Smooth muscle cell (in vitro differentiated cells): ENCODE data around the gene CD226. TPM values are rescaled to one million over a fixed set of nuclear protein-coding genes. Genes with fewer than 3 reads are reported as not detected.

Experiments
- DNase-seq: peaks from one replicate; lab custom pipeline; 2025; ENCODE audit not compliant: unreplicated experiment; lab: John Stamatoyannopoulos, UW
- H2AFZ ChIP-seq: fragments of 200-600 bp; sonication (generic); 2 replicates; pipeline ENCODE4 v1.6.0; 2016; ENCODE audit warnings: antibody characterized with exemption, low read depth, mild to moderate bottlenecking
- H3F3A ChIP-seq: fragments of 200-600 bp; sonication (generic); 2 replicates; pipeline ENCODE4 v1.6.0; 2017; ENCODE audit warnings: antibody characterized with exemption, low read depth
- H3K27ac ChIP-seq: fragments of 200-600 bp; sonication (generic); 2 replicates; pipeline ENCODE4 v1.5.1; 2016; ENCODE audit warnings: low read depth, mild to moderate bottlenecking
- H3K27me3 ChIP-seq: fragments of 200-600 bp; sonication (generic); 2 replicates; pipeline ENCODE4 v1.6.1; 2016; ENCODE audit warnings: low read depth, mild to moderate bottlenecking
- H3K36me3 ChIP-seq: fragments of 200-600 bp; sonication (generic); 2 replicates; pipeline ENCODE4 v1.5.1; 2016; ENCODE audit warnings: low read depth
- H3K4me1 ChIP-seq: fragments of 200-600 bp; sonication (generic); 2 replicates; pipeline ENCODE4 v1.5.1; 2016; ENCODE audit warnings: low read depth
- H3K4me2 ChIP-seq: fragments of 200-600 bp; sonication (generic); 2 replicates; pipeline ENCODE4 v1.6.0; 2016; ENCODE audit warnings: mild to moderate bottlenecking
- H3K4me3 ChIP-seq: fragments of 200-600 bp; sonication (generic); 2 replicates; pipeline ENCODE4 v1.5.1; 2016; ENCODE audit warnings: mild to moderate bottlenecking
- H3K79me2 ChIP-seq: fragments of 200-600 bp; sonication (generic); 2 replicates; pipeline ENCODE4 v1.6.0; 2016; ENCODE audit warnings: low read depth, mild to moderate bottlenecking
- H3K9ac ChIP-seq: fragments of 200-600 bp; sonication (generic); 2 replicates; pipeline ENCODE4 v1.6.0; 2016; ENCODE audit warnings: low read depth
- H3K9me3 ChIP-seq: fragments of 200-600 bp; sonication (generic); replicated peaks from 2 replicates; pipeline ENCODE4 v1.5.1; 2016; ENCODE audit warnings: low read depth
- H4K20me1 ChIP-seq: fragments of 200-600 bp; sonication (generic); 2 replicates; pipeline ENCODE4 v1.6.0; 2016; ENCODE audit warnings: low read depth
- WGBS: methylation state at CpG from one replicate; pipeline ENCODE4 v1.1.7; 2016; ENCODE audit warnings: low lambda C conversion rate; 5-methylcytosine and 5-hydroxymethylcytosine counted together
- polyA plus RNA-seq: library from polyadenylated mRNA; unstranded; fragments of >200 nt; fragmentation: Nextera tagmentation; extraction: Ambion mirVana; gene quantifications from 2 replicates; pipeline ENCODE4 v1.2.1, GENCODE V29; 2016
- total RNA-seq: library from RNA; depleted of rRNA; stranded (reverse); fragments of >200 nt; gene quantifications from 2 replicates; pipeline ENCODE4 v1.2.3, GENCODE V29; 2014
- TF ChIP-seq, protein P1 (sequence below): fragments of 200-600 bp; sonication (generic); IDR thresholded peaks from 2 replicates; pipeline ENCODE4 v1.5.1; 2017; ENCODE audit warnings: borderline replicate concordance, mild to moderate bottlenecking, antibody characterized with exemption; ENCODE audit not compliant: insufficient read depth, poor library complexity, severe bottlenecking

The CD226 gene
- 0.13 and 0.36 TPM in 2 replicates for total RNA-seq
- 0.02 TPM in 1 of 2 replicates, not detected in the other for polyA plus RNA-seq

DNA sequence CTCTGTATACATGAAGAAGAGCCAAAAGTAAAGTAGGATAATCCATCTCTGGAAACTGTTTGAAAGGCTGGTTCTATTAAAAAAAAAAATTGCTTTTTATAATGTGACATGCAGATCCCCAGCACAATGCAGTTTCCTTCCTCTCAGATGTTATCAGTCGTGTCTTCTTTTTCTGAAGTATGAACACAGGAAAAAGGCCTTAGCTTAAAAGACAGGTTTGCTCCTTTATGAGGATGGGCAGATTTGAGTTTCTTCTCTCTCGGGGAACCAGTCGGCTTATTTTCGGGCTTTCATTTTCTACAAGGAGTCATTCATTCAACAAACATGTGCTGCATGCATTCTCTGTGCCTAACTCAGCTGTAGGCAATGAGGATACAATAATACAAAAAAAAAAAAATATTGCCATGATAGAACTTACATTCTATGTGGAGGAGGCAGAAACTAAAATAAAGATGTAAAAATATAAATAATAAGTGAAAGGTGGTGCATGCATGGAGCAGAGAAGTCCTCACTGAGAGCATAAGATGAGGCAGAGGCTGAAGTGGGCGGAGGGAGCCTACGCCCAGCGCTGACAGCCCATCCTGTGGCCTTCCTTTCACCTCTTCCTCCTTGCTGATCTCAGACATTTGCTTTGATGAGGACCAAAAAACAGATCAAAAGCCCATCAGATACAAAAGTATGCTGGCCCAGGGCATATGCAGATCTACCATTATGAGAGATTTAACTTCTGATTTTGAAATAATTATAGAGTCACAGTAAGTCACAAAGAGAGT is at the start of gene CD226:
Gene CD226 (minus strand): TSS at position 513 of the 773 bp plus-strand sequence. CDS start 467 bp downstream, at position 46.
- Histone ChIP-seq H2AFZ (no peak within 1 kb of the TSS), H3K27ac (no peak within 1 kb of the TSS), H3F3A (no peaks in the 10 kb centered on the region), H3K79me2 (no peaks in the 10 kb centered on the region), H3K9me3 (no peaks in the 10 kb centered on the region), H3K36me3 (no peaks in the 10 kb centered on the region), H3K4me1 (no peaks in the 10 kb centered on the region), H3K4me3 (no peak within 1 kb of the TSS), H3K27me3 (no peaks in the 10 kb centered on the region), H3K9ac (no peak within 1 kb of the TSS), H4K20me1 (no peaks in the 10 kb centered on the region), H3K4me2 (no peak within 1 kb of the TSS)
- TF ChIP-seq, protein P1, sequence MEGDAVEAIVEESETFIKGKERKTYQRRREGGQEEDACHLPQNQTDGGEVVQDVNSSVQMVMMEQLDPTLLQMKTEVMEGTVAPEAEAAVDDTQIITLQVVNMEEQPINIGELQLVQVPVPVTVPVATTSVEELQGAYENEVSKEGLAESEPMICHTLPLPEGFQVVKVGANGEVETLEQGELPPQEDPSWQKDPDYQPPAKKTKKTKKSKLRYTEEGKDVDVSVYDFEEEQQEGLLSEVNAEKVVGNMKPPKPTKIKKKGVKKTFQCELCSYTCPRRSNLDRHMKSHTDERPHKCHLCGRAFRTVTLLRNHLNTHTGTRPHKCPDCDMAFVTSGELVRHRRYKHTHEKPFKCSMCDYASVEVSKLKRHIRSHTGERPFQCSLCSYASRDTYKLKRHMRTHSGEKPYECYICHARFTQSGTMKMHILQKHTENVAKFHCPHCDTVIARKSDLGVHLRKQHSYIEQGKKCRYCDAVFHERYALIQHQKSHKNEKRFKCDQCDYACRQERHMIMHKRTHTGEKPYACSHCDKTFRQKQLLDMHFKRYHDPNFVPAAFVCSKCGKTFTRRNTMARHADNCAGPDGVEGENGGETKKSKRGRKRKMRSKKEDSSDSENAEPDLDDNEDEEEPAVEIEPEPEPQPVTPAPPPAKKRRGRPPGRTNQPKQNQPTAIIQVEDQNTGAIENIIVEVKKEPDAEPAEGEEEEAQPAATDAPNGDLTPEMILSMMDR: no peak
- DNase-seq: no peak
- WGBS: 84% methylated on average over 7 of the region's 7 CpGs

DNA sequence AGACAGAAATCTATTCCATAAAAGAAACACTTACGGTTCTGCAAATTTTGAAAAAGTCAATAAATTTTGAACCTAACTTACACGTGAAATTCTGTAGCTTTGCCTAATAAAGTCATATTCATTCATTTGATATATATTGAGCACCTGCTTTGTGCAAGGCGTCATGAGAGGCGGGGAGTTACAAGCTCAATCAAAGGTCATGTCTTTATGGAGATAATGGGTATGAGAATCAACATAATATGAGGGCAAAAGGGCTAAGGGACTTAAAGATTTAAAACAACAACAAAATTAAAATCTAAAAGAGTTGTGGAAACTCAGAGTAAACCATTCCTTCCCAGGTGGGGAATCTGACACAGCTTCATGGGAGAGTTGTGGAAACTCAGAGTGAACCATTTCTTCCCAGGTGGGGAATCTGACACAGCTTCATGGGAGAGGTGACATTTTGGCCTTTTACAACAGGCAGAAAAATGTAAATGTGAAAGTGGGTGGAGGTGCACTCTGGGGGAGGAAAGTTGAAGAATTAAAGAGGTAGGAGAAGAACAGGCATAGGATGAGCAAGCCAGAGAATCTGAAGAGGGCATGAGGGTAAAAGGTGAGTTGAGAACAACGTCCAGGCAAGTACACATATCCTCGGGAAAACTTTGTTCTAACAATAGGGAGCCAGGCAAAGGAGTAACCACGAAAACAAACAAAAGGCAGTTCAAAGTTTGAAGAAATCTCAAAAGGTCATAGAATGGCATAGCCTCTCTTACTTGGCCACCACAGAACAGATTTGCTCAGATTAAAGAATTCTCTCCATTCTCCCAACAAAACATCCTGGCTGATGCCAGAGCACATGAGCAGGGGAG is 49.5 kb upstream of the CD226 start:
- no peaks in the 10 kb centered on the region for H4K20me1 ChIP-seq
- no peaks in the 10 kb centered on the region for H3K36me3 ChIP-seq
- H3K4me1 ChIP-seq: no peaks in the 10 kb centered on the region
- WGBS: 87% methylated on average over 7 of the region's 7 CpGs
- no peaks in the 10 kb centered on the region for H3K9me3 ChIP-seq
- no peak overlapping the region for H3K4me3 ChIP-seq
- H3K9ac ChIP-seq: no peak overlapping the region
- no peak overlapping the region for H2AFZ ChIP-seq
- H3K27ac ChIP-seq: no peak overlapping the region
- TF ChIP-seq, protein P1: no peak
- no peaks in the 10 kb centered on the region for H3K27me3 ChIP-seq
- DNase-seq: no peak
- H3K79me2 ChIP-seq: no peaks in the 10 kb centered on the region
- H3F3A ChIP-seq: no peaks in the 10 kb centered on the region
- no peak overlapping the region for H3K4me2 ChIP-seq

DNA sequence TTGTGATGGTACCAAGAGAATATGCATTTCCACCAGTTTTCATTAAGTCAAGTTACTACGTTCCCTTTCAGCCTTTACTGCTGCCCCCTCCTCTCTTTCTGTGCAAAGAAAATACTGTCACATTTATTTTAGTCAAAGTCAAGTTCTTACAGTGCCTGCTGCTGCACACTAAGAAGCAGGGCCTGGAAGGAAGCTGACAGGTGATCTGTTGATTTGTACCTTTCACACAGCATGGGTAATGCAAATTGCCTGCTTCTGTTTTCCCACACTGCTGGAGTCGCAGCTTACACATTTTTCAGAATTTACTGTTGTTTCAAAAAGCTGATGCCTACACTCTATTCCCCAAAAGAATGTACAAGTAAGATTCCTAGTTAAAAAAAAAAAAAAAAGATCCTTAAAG is 48.7 kb upstream of the CD226 start:
- Histone ChIP-seq H3K4me3 (no peak overlapping the region), H3K36me3 (no peaks in the 10 kb centered on the region), H4K20me1 (no peaks in the 10 kb centered on the region), H3K27me3 (no peaks in the 10 kb centered on the region), H2AFZ (no peak overlapping the region), H3K79me2 (no peaks in the 10 kb centered on the region), H3K9me3 (no peaks in the 10 kb centered on the region), H3K4me1 (no peaks in the 10 kb centered on the region), H3F3A (no peaks in the 10 kb centered on the region), H3K27ac (no peak overlapping the region), H3K4me2 (no peak overlapping the region), H3K9ac (no peak overlapping the region)
- 89% methylated on average over 2 of the region's 2 CpGs for WGBS
- TF ChIP-seq, protein P1: no peak
- DNase-seq: no peak
